ENCODE measurements around the gene OTOS.

The OTOS gene

GRCh38 chr2:240135706-240136012 is 4.8 kb downstream of the OTOS start:
- DNase-seq = no peak

- no peak for DNase-seq
These were observed 5.4 kb downstream of the OTOS start for GRCh38 chr2:240134956-240135520.

- no peak for DNase-seq
These were observed 6.0 kb downstream of the OTOS start for GRCh38 chr2:240134466-240134865.

- DNase-seq = no peak
These were observed 7.1 kb downstream of the OTOS start for GRCh38 chr2:240133401-240133800.

- no peak for DNase-seq
These were observed 7.8 kb downstream of the OTOS start for GRCh38 chr2:240132651-240132980.

GRCh38 chr2:240131941-240132650 is 8.4 kb downstream of the OTOS start:
- no peak for DNase-seq

- no peak for DNase-seq
These were observed 9.2 kb downstream of the OTOS start for GRCh38 chr2:240131296-240131695.

- DNase-seq = no peak
These were observed 9.9 kb downstream of the OTOS start for GRCh38 chr2:240130393-240131195.

- no peak for DNase-seq
These were observed 10.6 kb downstream of the OTOS start for GRCh38 chr2:240129731-240130392.

GRCh38 chr2:240129311-240129710 is 11.1 kb downstream of the OTOS start:
- DNase-seq = no peak

GRCh38 chr2:240128608-240129145 is 11.8 kb downstream of the OTOS start:
- no peak for DNase-seq

GRCh38 chr2:240127911-240128607 is 12.4 kb downstream of the OTOS start:
- no peak for DNase-seq

- DNase-seq = no peak
These were observed 13.2 kb downstream of the OTOS start for GRCh38 chr2:240127191-240127750.

- no peak for DNase-seq
These were observed 13.7 kb downstream of the OTOS start for GRCh38 chr2:240126731-240127130.

- DNase-seq = no peak
These were observed 14.7 kb downstream of the OTOS start for GRCh38 chr2:240125742-240126141.

- DNase-seq = no peak
These were observed 15.8 kb downstream of the OTOS start for GRCh38 chr2:240124651-240125030.

- DNase-seq = no peak
These were observed 16.4 kb downstream of the OTOS start for GRCh38 chr2:240123821-240124650.

GRCh38 chr2:240121675-240122074 is 18.8 kb downstream of the OTOS start:
- DNase-seq = no peak

- no peak for DNase-seq
These were observed 19.3 kb downstream of the OTOS start for GRCh38 chr2:240121190-240121589.

GRCh38 chr2:240114233-240114632 is 26.2 kb downstream of the OTOS start:
- no peak for DNase-seq

GRCh38 chr2:240112914-240113690 is 27.4 kb downstream of the OTOS start:
- no peak for DNase-seq

Measured in NCI-H2107 (cell line).